Neutrophil (primary cell): ENCODE data around the gene REG4.

ENCODE experiments used
- H3K27ac ChIP-seq: fragments of 200-600 bp; sonication (generic); 2 replicates; pipeline ENCODE4 v1.5.1; 2016; ENCODE audit warnings: mild to moderate bottlenecking, moderate library complexity
- H3K27me3 ChIP-seq: fragments of 200-600 bp; sonication (generic); 2 replicates; pipeline ENCODE4 v1.6.0; 2016; ENCODE audit warnings: mild to moderate bottlenecking
- H3K36me3 ChIP-seq: fragments of 200-600 bp; sonication (generic); 2 replicates; pipeline ENCODE4 v1.5.1; 2017
- H3K4me1 ChIP-seq, 2 experiments: fragments of 200-600 bp in 1 of 2; sonication (generic) in 1 of 2; 1 replicate in 1 of 2; 2 replicates in 1 of 2; pipeline versions ENCODE4 v1.5.1 to v1.6.1; 2013 to 2016; ENCODE audit warnings: low read depth in 1 of 2, low read length in 1 of 2, mild to moderate bottlenecking in 1 of 2, moderate library complexity in 1 of 2; ENCODE audit not compliant: control insufficient read depth in 1 of 2, insufficient read depth in 1 of 2
- H3K4me3 ChIP-seq, 2 experiments: fragments of 200-600 bp in 1 of 2; sonication (generic) in 1 of 2; 1 replicate in 1 of 2; 2 replicates in 1 of 2; pipeline ENCODE4 v1.5.1; 2013 to 2016; ENCODE audit warnings: low read depth in 1 of 2, low read length in 1 of 2, mild to moderate bottlenecking in 1 of 2, moderate library complexity in 1 of 2
- H3K9me3 ChIP-seq: fragments of 200-600 bp; sonication (generic); 2 replicates; pipeline ENCODE4 v1.5.1; 2016
- TF ChIP-seq, protein P1 (sequence below): fragments of 200-600 bp; sonication (generic); IDR thresholded peaks from 2 replicates; pipeline ENCODE4 v1.5.1; 2016; ENCODE audit warnings: antibody characterized with exemption

The REG4 gene

DNA sequence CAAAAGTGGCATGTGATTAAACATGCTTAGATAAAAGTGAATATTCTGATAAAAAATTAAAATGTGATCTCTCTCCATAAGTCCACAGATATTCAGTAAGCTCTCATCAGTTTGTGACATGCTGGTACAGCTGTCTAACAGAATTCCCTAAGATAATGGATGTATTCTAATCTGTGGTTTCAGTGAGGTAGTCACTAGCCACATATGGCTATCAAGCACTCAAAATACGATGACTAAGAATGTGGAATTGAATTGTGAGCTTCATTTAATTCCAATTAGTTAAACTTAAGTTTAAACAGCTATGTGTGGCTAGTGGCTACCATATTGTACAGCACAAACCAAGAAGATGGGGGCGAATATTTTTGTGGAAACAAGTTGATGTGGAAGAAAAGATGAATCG lies 4.1 kb upstream of the REG4 start:
- no peaks in the 10 kb centered on the region for H3K36me3 ChIP-seq
- H3K9me3 ChIP-seq, result no peaks in the 10 kb centered on the region
- no peaks in the 10 kb centered on the region for H3K27me3 ChIP-seq
- no peaks in the 10 kb centered on the region for H3K4me1 ChIP-seq
- TF ChIP-seq, protein P1, sequence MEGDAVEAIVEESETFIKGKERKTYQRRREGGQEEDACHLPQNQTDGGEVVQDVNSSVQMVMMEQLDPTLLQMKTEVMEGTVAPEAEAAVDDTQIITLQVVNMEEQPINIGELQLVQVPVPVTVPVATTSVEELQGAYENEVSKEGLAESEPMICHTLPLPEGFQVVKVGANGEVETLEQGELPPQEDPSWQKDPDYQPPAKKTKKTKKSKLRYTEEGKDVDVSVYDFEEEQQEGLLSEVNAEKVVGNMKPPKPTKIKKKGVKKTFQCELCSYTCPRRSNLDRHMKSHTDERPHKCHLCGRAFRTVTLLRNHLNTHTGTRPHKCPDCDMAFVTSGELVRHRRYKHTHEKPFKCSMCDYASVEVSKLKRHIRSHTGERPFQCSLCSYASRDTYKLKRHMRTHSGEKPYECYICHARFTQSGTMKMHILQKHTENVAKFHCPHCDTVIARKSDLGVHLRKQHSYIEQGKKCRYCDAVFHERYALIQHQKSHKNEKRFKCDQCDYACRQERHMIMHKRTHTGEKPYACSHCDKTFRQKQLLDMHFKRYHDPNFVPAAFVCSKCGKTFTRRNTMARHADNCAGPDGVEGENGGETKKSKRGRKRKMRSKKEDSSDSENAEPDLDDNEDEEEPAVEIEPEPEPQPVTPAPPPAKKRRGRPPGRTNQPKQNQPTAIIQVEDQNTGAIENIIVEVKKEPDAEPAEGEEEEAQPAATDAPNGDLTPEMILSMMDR, result no peak
- H3K27ac ChIP-seq, result no peak overlapping the region
- H3K4me3 ChIP-seq, result no peak overlapping the region

DNA sequence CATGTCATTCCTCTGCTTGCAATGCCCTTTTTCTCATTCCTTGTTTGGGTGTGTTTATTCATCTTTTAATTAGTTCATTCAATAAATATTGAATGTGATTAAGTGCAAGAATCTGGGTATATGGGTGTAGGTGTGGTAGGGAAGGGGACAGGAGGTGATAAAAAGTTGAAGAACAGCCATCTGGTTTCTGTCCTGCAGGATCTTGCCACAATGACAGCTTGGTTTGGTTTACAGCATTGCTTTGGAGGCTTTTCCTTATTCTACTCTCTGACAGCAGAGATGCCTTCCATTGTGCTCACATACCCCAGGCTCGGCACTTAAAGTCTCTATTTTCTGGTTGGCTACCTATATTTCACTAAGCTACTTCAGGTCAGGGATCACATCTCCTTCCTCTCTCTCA lies 3.0 kb upstream of the REG4 start:
- H3K27ac ChIP-seq, result no peak overlapping the region
- no peak overlapping the region for H3K4me3 ChIP-seq
- no peaks in the 10 kb centered on the region for H3K27me3 ChIP-seq
- H3K36me3 ChIP-seq, result no peaks in the 10 kb centered on the region
- TF ChIP-seq, protein P1, result no peak
- no peaks in the 10 kb centered on the region for H3K4me1 ChIP-seq
- no peaks in the 10 kb centered on the region for H3K9me3 ChIP-seq

DNA sequence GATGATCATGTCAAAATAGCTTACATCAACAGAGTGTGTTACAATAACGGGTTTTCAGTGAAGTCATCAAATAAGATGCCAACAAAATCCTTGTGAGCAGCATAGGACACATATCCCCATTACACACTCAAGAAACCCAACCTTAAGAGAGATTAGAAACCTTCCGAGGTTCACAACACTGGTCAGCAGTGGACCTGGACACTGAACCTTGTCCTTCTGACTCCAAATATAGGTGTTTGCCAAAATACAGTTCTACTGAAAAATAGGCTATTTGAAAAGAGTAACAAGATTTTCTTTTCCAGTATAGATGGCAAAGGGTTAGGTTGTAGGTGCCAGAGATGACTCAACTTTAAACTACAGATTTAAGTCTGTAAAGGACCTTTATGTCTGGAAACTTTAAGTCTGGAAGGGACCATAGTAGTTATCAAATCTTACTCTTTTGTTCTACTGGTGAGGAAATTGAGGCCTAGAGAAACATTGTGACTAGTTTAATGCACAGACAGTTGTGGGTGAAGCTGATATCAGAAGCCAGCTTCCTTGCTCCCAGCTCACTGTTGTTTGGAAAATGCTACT lies 811 bp upstream of the REG4 start:
- H3K27me3 ChIP-seq, result no peaks in the 10 kb centered on the region
- no peak overlapping the region for H3K27ac ChIP-seq
- H3K9me3 ChIP-seq, result no peaks in the 10 kb centered on the region
- no peak overlapping the region for H3K4me3 ChIP-seq
- no peaks in the 10 kb centered on the region for H3K4me1 ChIP-seq
- no peaks in the 10 kb centered on the region for H3K36me3 ChIP-seq
- TF ChIP-seq, protein P1, result no peak

DNA sequence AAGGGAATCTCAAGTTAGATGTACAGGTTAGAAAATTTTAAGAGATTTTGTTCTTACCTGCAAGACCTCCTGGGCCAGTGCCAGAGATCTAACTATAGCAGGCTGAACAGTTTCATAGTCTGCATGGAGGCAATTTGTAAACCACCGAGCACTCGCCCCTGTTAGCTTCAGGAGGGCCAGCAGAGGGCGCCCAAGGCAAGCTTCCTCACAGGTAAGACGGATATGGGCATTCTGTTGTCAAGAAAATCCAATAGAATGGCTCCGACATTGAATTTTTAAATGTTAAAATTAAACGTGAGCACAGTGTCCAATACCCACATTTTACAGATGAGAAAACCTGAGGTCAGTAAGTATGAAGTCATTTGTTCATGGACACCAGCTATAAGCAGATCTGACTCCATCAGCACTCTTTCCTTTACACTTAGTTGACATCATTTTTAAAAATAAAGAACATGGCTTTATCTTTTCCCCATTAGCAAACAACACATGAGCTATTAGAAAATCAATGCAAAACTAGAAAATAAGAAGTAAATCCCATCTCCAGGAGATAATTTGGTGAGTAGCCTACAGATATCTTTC lies 2.2 kb downstream of the REG4 start:
- Histone ChIP-seq H3K27me3 (no peaks in the 10 kb centered on the region), H3K9me3 (no peaks in the 10 kb centered on the region), H3K4me3 (no peak overlapping the region), H3K27ac (no peak overlapping the region), H3K36me3 (no peaks in the 10 kb centered on the region), H3K4me1 (no peaks in the 10 kb centered on the region)
- TF ChIP-seq, protein P1, result peak; percentile 74

GRCh38 chr1:119808491-119808890 lies 2.8 kb downstream of the REG4 start:
- no peak overlapping the region for H3K27ac ChIP-seq
- no peaks in the 10 kb centered on the region for H3K9me3 ChIP-seq
- H3K36me3 ChIP-seq, result no peaks in the 10 kb centered on the region
- no peaks in the 10 kb centered on the region for H3K27me3 ChIP-seq
- TF ChIP-seq, protein P1, result no peak
- H3K4me3 ChIP-seq, result no peak overlapping the region
- H3K4me1 ChIP-seq, result no peaks in the 10 kb centered on the region
